Vagina (tissue), 2 donors: Measurements from ENCODE around the gene ZNF467. TPM values are rescaled to one million over a fixed set of nuclear protein-coding genes. Genes with fewer than 3 reads are reported as not detected.

Experiments
- DNase-seq, 2 donors: peaks; one replicate each; pipeline ENCODE4 v3.0.0-alpha.2; 2017; ENCODE audit errors: extremely low spot score in 2 of 2
- H3K27ac ChIP-seq: fragments of 200-600 bp; sonication (generic); one replicate; pipeline ENCODE4 v1.5.1; 2019
- H3K27me3 ChIP-seq: fragments of 200-600 bp; sonication (generic); one replicate; pipeline ENCODE4 v1.5.1; 2019
- H3K36me3 ChIP-seq, 2 donors: fragments of 200-600 bp; sonication (generic); one replicate each; pipeline ENCODE4 v1.5.1; 2017 to 2019
- H3K4me1 ChIP-seq: fragments of 200-600 bp; sonication (generic); one replicate; pipeline ENCODE4 v1.5.1; 2019
- H3K4me3 ChIP-seq, 2 donors: fragments of 200-600 bp; sonication (generic); 1 replicate in 1 of 2; 2 replicates in 1 of 2; pipeline ENCODE4 v1.5.1; 2016 to 2019
- H3K9me3 ChIP-seq: fragments of 200-600 bp; sonication (generic); one replicate; pipeline ENCODE4 v1.5.1; 2019
- POLR2A ChIP-seq, 2 donors: fragments of 450-650 bp; IDR thresholded peaks; one replicate each; pipeline ENCODE4 v1.6.1; 2017; ENCODE audit warnings: antibody characterized with exemption in 2 of 2, mild to moderate bottlenecking in 2 of 2, moderate library complexity in 2 of 2
- POLR2AphosphoS5 ChIP-seq, 2 donors: sonication (generic); formaldehyde crosslinking; IDR thresholded peaks; one replicate each; pipeline ENCODE4 v1.9.0; 2017; ENCODE audit warnings: antibody characterized with exemption in 2 of 2, mild to moderate bottlenecking in 2 of 2, low read depth in 1 of 2; ENCODE audit not compliant: insufficient read depth in 1 of 2
- intact Hi-C: fragments of 100-400 bp; cut with DNase I; formaldehyde crosslinking; loops from one replicate; pipeline ENCODE4 v1.15.1; 2023
- total RNA-seq: library from RNA; depleted of rRNA; stranded (reverse); fragments of >200 nt; gene quantifications from one replicate; pipeline ENCODE4 v1.2.3, GENCODE V29; 2016
- TF ChIP-seq, protein P1 (sequence below), 3 experiments: fragments of 450-650 bp in 2 of 3; fragments of 200-600 bp in 1 of 3; sonication (generic) in 1 of 3; IDR thresholded peaks; one replicate each; pipeline ENCODE4 v1.5.1; 2017 to 2019; ENCODE audit warnings: antibody characterized with exemption in 3 of 3, mild to moderate bottlenecking in 2 of 3, moderate library complexity in 2 of 3

The ZNF467 gene
- total RNA-seq, 1 donor from 2014 or later: 13.3 TPM

DNA sequence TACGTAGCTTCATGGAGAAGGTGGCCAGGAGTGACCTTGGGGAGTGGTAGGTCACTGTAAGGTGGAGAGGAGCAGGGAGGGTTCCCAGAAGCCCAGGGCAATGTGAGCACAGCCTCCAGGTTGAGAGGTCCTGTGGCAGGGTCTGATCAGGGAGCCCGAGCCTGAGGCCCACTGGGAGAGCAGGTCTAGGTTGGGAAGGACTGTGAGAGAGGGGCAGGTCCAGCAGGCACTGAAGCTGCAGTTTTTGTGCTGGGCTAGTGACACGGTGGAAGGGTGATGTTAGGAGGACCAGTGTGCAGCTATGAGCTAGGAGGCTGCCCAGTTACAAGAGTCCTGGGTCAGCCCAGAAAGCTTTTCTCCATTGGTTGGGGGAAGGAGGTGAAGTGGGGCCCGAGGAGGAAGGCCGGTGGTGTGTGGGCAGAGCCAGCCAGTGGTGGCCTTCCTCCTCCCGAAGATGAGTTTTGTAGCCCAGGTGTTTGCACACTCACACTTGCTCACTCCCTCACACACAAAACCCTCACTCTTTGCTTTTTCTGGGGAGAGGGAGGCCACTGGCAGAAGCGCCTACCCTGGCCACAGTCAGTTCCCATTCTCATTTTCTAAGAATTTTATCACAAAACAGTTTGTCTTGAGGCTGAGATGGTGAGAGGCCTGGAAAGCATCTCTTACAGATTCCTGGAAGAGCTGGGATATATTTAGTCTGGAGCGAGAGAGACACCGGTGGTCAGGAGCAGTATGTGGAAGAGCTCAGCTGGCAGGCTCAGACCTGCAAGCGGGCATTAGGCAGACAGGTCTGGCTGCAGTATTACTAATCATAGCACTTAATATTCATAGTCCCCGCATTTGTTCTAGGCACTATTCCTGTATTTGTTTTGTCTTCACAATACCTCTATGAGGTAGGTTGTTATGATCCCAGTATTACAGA lies 57.1 kb downstream of the ZNF467 start:
- H3K27ac ChIP-seq: peak overlapping the region; percentile 78
- DNase-seq: peak; percentile 85 to 94
- peaks cover under 1% of the 10 kb centered on the region for H3K9me3 ChIP-seq
- peaks cover 32% of the 10 kb centered on the region for H3K4me1 ChIP-seq
- intact Hi-C loops: no loop called here
- H3K27me3 ChIP-seq: no peaks in the 10 kb centered on the region
- TF ChIP-seq POLR2AphosphoS5 (IDR thresholded peaks at IDR 0.05; ENCODE audit: insufficient read depth in 1 of 2, low read depth in 1 of 2): no peak
- no peak for TF ChIP-seq POLR2A (IDR thresholded peaks at IDR 0.05)
- TF ChIP-seq, protein P1, sequence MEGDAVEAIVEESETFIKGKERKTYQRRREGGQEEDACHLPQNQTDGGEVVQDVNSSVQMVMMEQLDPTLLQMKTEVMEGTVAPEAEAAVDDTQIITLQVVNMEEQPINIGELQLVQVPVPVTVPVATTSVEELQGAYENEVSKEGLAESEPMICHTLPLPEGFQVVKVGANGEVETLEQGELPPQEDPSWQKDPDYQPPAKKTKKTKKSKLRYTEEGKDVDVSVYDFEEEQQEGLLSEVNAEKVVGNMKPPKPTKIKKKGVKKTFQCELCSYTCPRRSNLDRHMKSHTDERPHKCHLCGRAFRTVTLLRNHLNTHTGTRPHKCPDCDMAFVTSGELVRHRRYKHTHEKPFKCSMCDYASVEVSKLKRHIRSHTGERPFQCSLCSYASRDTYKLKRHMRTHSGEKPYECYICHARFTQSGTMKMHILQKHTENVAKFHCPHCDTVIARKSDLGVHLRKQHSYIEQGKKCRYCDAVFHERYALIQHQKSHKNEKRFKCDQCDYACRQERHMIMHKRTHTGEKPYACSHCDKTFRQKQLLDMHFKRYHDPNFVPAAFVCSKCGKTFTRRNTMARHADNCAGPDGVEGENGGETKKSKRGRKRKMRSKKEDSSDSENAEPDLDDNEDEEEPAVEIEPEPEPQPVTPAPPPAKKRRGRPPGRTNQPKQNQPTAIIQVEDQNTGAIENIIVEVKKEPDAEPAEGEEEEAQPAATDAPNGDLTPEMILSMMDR (IDR thresholded peaks at IDR 0.05): no peak
- H3K4me3 ChIP-seq: no peak overlapping the region
- peaks cover 0 to 8% of the 10 kb centered on the region in 2 donors for H3K36me3 ChIP-seq

DNA sequence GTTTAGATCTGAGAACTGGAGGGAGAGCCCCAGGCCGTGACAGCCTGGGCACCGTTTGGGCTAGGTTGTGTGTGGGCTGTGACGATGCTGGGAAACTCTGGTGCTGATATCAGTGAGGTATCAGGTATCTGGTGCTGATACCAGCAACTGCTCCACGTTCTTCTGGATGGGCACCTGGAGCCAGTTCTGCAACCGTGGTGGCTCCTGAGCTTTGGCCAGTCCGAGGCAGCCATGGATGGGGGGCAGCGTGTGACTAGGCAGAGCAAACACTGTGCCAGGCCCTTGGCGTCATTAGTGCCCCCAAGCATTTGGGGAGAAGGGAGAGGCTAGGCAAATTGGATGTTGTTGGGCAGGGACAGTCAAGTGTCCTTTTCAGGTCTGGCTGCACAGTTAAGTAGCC lies 57.9 kb downstream of the ZNF467 start:
- TF ChIP-seq POLR2AphosphoS5 (IDR thresholded peaks at IDR 0.05; ENCODE audit: insufficient read depth in 1 of 2, low read depth in 1 of 2) (no peak), POLR2A (IDR thresholded peaks at IDR 0.05) (no peak)
- TF ChIP-seq, protein P1 (IDR thresholded peaks at IDR 0.05): no peak
- H3K4me1 ChIP-seq: peaks cover 32% of the 10 kb centered on the region
- peak; percentile 83 to 87 for DNase-seq
- peaks cover 0 to under 1% of the 10 kb centered on the region in 2 donors for H3K36me3 ChIP-seq
- H3K27me3 ChIP-seq: no peaks in the 10 kb centered on the region
- H3K27ac ChIP-seq: peak overlapping the region; percentile 78
- H3K9me3 ChIP-seq: peaks cover 8% of the 10 kb centered on the region
- intact Hi-C loops: no loop called here
- H3K4me3 ChIP-seq: peak overlapping the region; percentile 78 to 89

DNA sequence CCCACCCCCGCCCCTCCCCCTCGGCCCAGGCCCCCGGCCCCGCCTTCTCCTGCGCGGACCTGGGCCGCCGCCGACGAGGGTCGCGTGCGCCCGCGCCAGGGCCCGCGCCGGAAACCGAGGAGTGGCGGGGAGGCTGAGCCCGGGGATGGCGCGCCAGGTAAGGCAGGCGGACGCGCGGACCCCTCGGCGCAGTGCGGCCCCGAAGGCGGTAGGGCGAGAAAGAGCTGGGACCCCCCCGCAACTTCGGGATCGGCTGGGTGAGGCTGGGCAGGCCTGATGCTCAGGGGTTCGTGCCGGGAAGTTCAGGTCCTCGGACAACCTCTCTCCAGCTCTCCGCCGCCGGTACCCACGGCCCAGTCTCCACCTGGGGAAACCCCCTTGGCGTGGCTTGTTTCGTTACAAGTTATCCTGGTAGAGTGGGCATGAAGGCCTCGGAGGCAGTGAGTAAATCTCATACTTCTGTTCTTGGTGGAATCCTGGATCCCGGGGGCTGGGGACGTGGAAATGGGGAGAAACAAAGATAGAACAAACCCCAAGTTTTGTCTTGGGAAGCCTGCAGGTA lies 58.4 kb downstream of the ZNF467 start:
- DNase-seq: peak; percentile 89 to 91
- H3K9me3 ChIP-seq: peaks cover 13% of the 10 kb centered on the region
- peaks cover 32% of the 10 kb centered on the region for H3K4me1 ChIP-seq
- no peaks in the 10 kb centered on the region for H3K27me3 ChIP-seq
- H3K27ac ChIP-seq: peak overlapping the region; percentile 78
- TF ChIP-seq POLR2A (IDR thresholded peaks at IDR 0.05): no peak
- no peak for TF ChIP-seq POLR2AphosphoS5 (IDR thresholded peaks at IDR 0.05; ENCODE audit: insufficient read depth in 1 of 2, low read depth in 1 of 2)
- intact Hi-C loops: no loop called here
- peak overlapping the region; percentile 78 to 89 for H3K4me3 ChIP-seq
- H3K36me3 ChIP-seq: no peaks in the 10 kb centered on the region

Other genes with a start within 250 kb of the ZNF467 start
- gene ZNF862, start 64.8 kb upstream of the ZNF467 start, total RNA-seq: 21.1 TPM
- gene ATP6V0E2, start 100.4 kb upstream of the ZNF467 start, total RNA-seq: 13.3 TPM